GM18873 (cell line): ENCODE measurements around the gene KCNJ3.
"Not testable (repeated sequence)": the region's sequence is repeated elsewhere in the genome, so short reads cannot be mapped to it uniquely, and the experiment has no call there.

Source experiments
- ATAC-seq: cut with Tn5 transposase; IDR thresholded peaks from one replicate; pipeline ENCODE4 v1.9.1; 2021; ENCODE audit warnings: mild to moderate bottlenecking, moderate library complexity, moderate number of reproducible peaks; ENCODE audit not compliant: unreplicated experiment, low FRiP score

KCNJ3 gene

DNA sequence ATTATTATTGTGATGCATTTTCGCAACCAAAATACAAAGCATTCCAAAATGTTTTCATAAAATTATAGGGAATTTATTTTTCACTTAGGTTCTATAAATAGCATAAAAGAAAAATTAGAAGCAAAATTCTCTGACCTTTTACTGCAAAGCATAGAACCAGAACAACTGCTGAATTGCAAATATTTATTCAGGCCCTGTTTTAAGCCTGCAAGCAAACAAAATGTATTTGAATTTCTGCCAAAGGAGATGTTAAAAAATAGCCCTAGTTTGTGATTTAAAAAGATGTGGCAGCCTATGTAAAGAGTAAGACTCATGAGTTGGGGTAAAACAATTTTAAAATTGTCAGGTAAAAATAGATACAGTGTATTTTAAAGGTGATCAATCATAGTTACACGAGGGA, 138.1 kb downstream of the KCNJ3 start:
- no peak for ATAC-seq

DNA sequence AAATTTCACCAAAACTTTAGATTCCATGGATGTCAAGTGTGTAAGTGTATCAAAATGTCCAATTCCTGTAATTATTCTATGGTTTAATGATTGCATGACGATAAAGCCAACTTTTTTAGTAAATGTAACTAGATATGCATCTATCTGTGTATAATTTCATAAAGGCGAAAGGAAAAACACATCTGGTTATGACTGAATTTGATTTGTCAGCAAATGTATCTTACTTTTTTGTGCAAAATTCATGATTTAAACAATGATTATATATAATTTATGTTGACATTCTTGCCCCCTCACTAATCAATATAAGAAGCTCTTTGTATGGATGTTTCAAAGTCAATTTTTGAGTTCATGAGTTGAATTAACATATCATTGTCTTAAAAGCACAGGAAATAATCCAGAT, 138.5 kb downstream of the KCNJ3 start:
- no peak for ATAC-seq

DNA sequence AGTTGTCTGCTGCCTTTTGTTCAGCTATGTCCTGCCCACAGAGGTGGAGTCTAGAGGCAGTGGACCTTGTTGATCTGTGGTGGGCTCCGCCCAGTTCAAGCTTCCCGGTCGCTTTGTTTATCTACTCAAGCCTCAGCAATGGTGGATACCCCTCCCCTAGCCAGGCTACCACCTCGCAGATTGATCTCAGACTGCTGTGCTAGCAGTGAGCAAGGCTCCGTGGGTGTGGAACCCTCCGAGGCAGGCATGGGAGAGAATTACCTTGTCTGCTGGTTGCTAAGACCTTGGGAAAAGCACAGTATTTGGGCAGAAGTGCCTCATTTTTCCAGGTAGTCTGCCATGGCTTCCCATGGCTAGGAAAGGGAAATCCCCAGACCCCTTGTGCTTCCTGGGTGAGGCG, 146.0 kb downstream of the KCNJ3 start:
- no peak for ATAC-seq

DNA sequence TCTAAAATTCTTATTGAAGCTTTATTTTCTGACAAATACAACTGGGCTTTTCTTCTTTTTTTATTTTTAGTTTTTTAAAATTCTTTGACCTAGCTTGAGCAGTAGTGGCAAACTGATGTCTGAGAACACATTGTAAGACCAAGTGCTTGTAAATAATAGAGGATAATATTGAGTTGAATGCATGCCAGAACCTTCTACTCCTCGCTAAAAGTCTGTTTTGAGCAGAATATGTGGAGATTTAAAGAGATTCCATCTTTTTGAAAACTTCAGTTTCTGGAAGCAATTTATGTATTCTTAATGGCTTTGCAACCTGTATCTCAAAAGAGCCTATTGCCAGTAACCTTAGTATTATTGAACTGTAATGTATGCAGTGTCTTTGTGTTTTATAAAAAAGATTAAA, 148.3 kb downstream of the KCNJ3 start:
- no peak for ATAC-seq

DNA sequence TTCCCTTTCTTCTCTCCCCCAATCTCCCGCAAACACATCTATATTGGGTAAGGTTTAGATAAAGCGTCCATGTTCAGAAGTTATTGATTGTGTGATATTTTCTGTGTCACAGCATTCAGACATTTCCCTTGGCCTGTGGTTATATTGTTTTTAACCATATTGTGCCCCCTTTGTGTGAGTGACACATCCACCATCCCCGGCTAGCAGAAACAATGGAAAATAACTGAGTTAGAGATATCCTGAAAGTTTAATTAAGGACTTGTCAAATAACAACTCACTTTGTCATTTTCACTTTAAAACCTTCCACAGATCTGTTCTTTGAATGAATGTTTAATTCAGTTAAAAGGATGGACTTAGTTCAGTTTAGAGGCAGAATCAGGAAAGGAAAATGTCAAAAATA, 151.0 kb downstream of the KCNJ3 start:
- no peak for ATAC-seq

DNA sequence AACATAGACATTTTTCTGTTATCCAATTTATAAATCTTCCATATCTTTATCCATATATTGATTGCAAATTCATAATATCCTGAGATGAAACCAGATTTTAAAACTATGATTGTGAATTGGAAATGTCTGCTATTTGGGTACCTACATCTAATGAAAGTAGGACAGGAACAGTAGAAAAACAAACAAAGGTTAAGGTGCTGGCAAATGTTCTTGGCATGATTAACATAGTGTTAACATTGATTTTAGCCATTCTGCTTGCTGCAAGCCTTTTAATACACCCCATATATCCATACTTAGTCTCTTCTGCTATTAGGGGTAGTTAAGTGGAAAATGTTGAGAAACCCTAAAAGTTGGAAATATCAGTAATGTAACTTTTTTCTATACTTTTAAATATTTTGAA, 152.0 kb downstream of the KCNJ3 start:
- no peak for ATAC-seq

DNA sequence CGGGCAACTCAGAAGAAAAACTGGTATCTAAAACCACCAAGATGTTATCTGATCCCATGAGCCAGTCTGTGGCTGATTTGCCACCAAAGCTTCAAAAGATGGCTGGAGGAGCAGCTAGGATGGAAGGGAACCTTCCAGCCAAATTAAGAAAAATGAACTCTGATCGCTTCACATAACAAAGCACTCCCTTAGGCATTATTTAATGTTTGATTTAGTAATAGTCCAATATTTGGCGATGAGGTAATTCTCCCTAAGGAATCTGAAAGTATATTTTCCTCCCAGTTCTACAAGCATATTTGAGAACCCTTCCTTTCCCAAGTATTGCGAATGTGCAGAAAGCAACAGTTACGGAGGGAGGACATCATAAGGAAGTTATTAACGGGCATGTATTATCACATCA, 156.6 kb downstream of the KCNJ3 start:
- no peak for ATAC-seq

DNA sequence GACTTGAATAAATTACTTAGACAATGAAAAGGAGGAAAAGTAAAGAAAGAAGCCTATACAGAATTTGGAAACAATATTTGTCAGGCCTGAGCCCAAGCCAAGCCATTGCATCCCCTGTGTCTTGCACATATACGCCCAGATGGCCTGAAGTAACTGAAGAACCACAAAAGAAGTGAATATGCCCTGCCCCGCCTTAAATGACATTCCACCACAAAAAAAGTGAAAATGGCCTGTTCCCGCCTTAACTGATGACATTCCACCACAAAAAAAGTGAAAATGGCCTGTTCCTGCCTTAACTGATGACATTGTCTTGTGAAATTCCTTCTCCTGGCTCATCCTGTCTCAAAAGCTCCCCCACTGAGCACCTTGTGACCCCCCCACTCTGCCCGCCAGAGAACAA, 168.7 kb downstream of the KCNJ3 start:
- ATAC-seq: not testable (repeated sequence)

DNA sequence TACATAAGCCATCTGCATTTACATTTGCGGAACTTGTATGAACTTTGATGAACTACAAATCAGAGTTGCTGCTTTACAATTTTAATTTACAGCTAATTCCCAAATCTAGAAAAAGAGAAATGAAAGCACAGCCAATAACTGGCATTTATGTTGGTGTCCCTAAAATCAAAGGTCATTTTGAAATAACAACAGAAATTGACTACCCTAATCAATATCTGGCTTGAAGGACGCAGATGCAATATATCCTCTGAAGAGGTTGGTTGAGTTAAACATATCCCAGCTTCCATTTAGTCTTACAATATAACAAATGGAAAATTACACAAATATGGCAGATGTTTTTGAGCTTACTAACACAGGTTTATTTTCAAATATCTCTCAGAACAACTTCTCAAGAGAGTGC, 177.5 kb downstream of the KCNJ3 start:
- ATAC-seq: no peak

DNA sequence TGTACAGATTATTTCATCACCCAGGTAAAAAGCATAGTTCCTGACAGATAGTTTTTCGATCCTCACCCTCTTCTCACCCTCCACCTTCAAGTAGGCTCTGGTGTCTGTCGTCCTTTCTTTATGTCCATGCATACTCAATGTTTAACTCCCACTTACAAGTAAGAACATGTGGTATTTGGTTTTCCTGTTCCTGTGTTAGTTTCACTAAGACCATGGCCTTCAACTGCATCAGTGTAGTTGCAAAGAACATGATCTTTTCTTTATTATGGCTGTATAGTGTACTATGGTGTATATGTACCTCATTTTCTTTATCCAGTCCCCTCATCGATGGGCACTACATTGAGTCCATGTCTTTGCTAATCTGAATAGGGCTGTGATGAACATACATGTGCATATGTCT, 184.2 kb downstream of the KCNJ3 start:
- no peak for ATAC-seq

DNA sequence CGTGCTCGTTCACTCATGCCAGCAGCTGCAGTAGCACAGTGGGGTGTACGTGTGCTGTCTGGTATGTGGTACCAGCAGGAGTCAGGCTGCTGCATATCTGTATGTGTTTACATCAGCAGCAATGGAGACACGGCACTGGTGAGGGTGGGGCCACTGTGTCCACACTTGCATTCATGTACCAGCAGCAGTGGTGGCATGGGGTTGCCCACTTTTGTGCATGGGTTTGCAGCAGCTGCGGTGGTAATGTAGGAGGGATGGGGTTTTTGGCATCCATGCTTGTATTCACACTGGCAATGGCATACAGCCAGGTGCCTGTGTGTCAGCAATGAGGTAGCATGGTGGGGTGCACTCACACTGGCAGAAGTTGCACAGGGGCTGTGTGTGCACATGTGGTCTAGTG, 187.8 kb downstream of the KCNJ3 start:
- no peak for ATAC-seq

DNA sequence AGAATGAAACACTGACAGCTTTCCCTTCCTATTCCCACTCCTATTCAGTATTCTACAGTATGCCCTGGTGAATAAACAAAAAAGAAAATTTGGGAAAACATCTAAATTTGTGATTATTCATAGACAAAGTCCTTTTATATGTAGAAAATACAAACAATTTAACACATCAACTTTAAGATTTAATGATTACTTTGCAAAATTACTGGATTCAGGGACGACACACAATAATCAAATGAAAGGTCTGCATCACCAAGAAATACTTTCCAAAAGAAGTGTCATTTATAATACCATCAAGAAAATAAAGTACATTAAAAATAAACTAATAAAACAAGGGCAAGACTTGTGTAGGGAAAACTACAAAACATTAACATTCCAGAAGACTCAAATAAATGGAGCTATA, 199.8 kb downstream of the KCNJ3 start:
- no peak for ATAC-seq

DNA sequence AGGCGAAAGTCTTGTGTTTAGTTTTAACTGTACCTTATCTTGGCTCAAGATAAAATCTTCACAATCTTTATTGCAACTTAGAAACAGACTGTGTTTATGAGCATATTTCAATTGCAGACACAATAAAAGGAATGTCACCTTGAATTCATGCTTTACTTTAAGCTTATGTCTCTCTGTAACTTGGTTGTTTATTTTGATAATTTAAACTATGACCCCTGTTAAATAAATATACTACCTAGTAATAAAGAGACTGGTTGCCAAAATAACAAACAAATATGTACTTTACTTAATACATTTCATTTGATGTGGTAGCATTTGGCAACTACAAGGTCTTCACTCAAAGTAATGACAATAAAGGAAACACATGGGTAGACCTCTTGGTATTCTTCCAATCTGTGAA, 202.6 kb downstream of the KCNJ3 start:
- no peak for ATAC-seq
